Measurements from ENCODE around the gene ASB16. TPM values are rescaled to one million over a fixed set of nuclear protein-coding genes. Genes with fewer than 3 reads are reported as not detected.
A peak's percentile ranks its signal among the peaks of the same experiment; 100 is the strongest.

The ASB16 gene
- total and polyA plus RNA-seq, 4 donors, result 0.11 to 3.1 (median 1.4) TPM; not detected in 1

GRCh38 chr17:44206825-44207155 lies 36.3 kb downstream of the ASB16 start:
- no peaks in the 10 kb centered on the region for H3K27me3 ChIP-seq (ENCODE audit: control insufficient read depth, insufficient read depth, low read length)
- peaks cover 15% of the 10 kb centered on the region for H3K4me1 ChIP-seq (ENCODE audit: control insufficient read depth, insufficient read depth, low read length)
- no peak for DNase-seq (ENCODE audit: low read depth in 4 of 6, low spot score in 6 of 6)
- H3K9me3 ChIP-seq (ENCODE audit: control insufficient read depth, insufficient read depth, low read length), result no peaks in the 10 kb centered on the region
- peaks cover 59% of the 10 kb centered on the region for H3K36me3 ChIP-seq (ENCODE audit: control insufficient read depth, insufficient read depth, low read length)
- no peak overlapping the region for H3K4me3 ChIP-seq (ENCODE audit: low read depth, low read length)
- H3K27ac ChIP-seq (ENCODE audit: low read depth, low read length), result no peak overlapping the region
- 80% methylated on average over 1 of the region's 6 CpGs for WGBS (ENCODE audit: insufficient coverage)

GRCh38 chr17:44207319-44207718 lies 36.8 kb downstream of the ASB16 start:
- no peaks in the 10 kb centered on the region for H3K9me3 ChIP-seq (ENCODE audit: control insufficient read depth, insufficient read depth, low read length)
- H3K27me3 ChIP-seq (ENCODE audit: control insufficient read depth, insufficient read depth, low read length), result no peaks in the 10 kb centered on the region
- H3K4me1 ChIP-seq (ENCODE audit: control insufficient read depth, insufficient read depth, low read length), result peaks cover 15% of the 10 kb centered on the region
- no peak overlapping the region for H3K27ac ChIP-seq (ENCODE audit: low read depth, low read length)
- peaks cover 64% of the 10 kb centered on the region for H3K36me3 ChIP-seq (ENCODE audit: control insufficient read depth, insufficient read depth, low read length)
- WGBS (ENCODE audit: insufficient coverage), result 90% methylated on average over 11 of the region's 17 CpGs
- DNase-seq (ENCODE audit: low read depth in 4 of 6, low spot score in 6 of 6), result no peak
- no peak overlapping the region for H3K4me3 ChIP-seq (ENCODE audit: low read depth, low read length)

GRCh38 chr17:44207743-44208142 lies 37.2 kb downstream of the ASB16 start:
- Histone ChIP-seq H3K9me3 (ENCODE audit: control insufficient read depth, insufficient read depth, low read length) (no peaks in the 10 kb centered on the region), H3K27ac (ENCODE audit: low read depth, low read length) (no peak overlapping the region), H3K36me3 (ENCODE audit: control insufficient read depth, insufficient read depth, low read length) (peaks cover 68% of the 10 kb centered on the region), H3K4me3 (ENCODE audit: low read depth, low read length) (no peak overlapping the region), H3K4me1 (ENCODE audit: control insufficient read depth, insufficient read depth, low read length) (peaks cover 15% of the 10 kb centered on the region), H3K27me3 (ENCODE audit: control insufficient read depth, insufficient read depth, low read length) (no peaks in the 10 kb centered on the region)
- 91% methylated on average over 3 of the region's 5 CpGs for WGBS (ENCODE audit: insufficient coverage)
- no peak for DNase-seq (ENCODE audit: low read depth in 4 of 6, low spot score in 6 of 6)

- Histone ChIP-seq H3K27me3 (ENCODE audit: control insufficient read depth, insufficient read depth, low read length) (no peaks in the 10 kb centered on the region), H3K4me1 (ENCODE audit: control insufficient read depth, insufficient read depth, low read length) (peaks cover 15% of the 10 kb centered on the region), H3K36me3 (ENCODE audit: control insufficient read depth, insufficient read depth, low read length) (peaks cover 90% of the 10 kb centered on the region), H3K27ac (ENCODE audit: low read depth, low read length) (no peak overlapping the region), H3K4me3 (ENCODE audit: low read depth, low read length) (no peak overlapping the region), H3K9me3 (ENCODE audit: control insufficient read depth, insufficient read depth, low read length) (no peaks in the 10 kb centered on the region)
- WGBS (ENCODE audit: insufficient coverage), result 81% methylated on average over 11 of the region's 11 CpGs
- DNase-seq (ENCODE audit: low read depth in 4 of 6, low spot score in 6 of 6), result no peak
These were observed 39.4 kb downstream of the ASB16 start for GRCh38 chr17:44209786-44210341.

- no peaks in the 10 kb centered on the region for H3K27me3 ChIP-seq (ENCODE audit: control insufficient read depth, insufficient read depth, low read length)
- H3K9me3 ChIP-seq (ENCODE audit: control insufficient read depth, insufficient read depth, low read length), result no peaks in the 10 kb centered on the region
- H3K4me3 ChIP-seq (ENCODE audit: low read depth, low read length), result no peak overlapping the region
- WGBS (ENCODE audit: insufficient coverage), result 25% methylated on average over 61 of the region's 64 CpGs
- peak in 3 of 6 donors; percentile 43 to 89 (median 71) for DNase-seq (ENCODE audit: low read depth in 4 of 6, low spot score in 6 of 6)
- no peak overlapping the region for H3K27ac ChIP-seq (ENCODE audit: low read depth, low read length)
- H3K4me1 ChIP-seq (ENCODE audit: control insufficient read depth, insufficient read depth, low read length), result peaks cover 15% of the 10 kb centered on the region
- peaks cover 97% of the 10 kb centered on the region for H3K36me3 ChIP-seq (ENCODE audit: control insufficient read depth, insufficient read depth, low read length)
These were observed 40.1 kb downstream of the ASB16 start for GRCh38 chr17:44210342-44211192.

- no peak overlapping the region for H3K27ac ChIP-seq (ENCODE audit: low read depth, low read length)
These were observed 41.1 kb downstream of the ASB16 start for GRCh38 chr17:44211281-44212265.

GRCh38 chr17:44212507-44213402 lies 42.3 kb downstream of the ASB16 start:
- H3K27me3 ChIP-seq (ENCODE audit: control insufficient read depth, insufficient read depth, low read length), result no peaks in the 10 kb centered on the region
- DNase-seq (ENCODE audit: low read depth in 4 of 6, low spot score in 6 of 6), result no peak
- WGBS (ENCODE audit: insufficient coverage), result 70% methylated on average over 19 of the region's 31 CpGs
- no peak overlapping the region for H3K27ac ChIP-seq (ENCODE audit: low read depth, low read length)
- H3K4me1 ChIP-seq (ENCODE audit: control insufficient read depth, insufficient read depth, low read length), result peaks cover 22% of the 10 kb centered on the region
- H3K9me3 ChIP-seq (ENCODE audit: control insufficient read depth, insufficient read depth, low read length), result no peaks in the 10 kb centered on the region
- peaks cover 100% of the 10 kb centered on the region for H3K36me3 ChIP-seq (ENCODE audit: control insufficient read depth, insufficient read depth, low read length)
- H3K4me3 ChIP-seq (ENCODE audit: low read depth, low read length), result no peak overlapping the region

More at GRCh38 chr17:44211281-44212265, 41.1 kb downstream of the ASB16 start:
- no peak overlapping the region for H3K4me3 ChIP-seq (ENCODE audit: low read depth, low read length)
- H3K4me1 ChIP-seq (ENCODE audit: control insufficient read depth, insufficient read depth, low read length), result peaks cover 15% of the 10 kb centered on the region
- DNase-seq (ENCODE audit: low read depth in 4 of 6, low spot score in 6 of 6), result no peak
- H3K9me3 ChIP-seq (ENCODE audit: control insufficient read depth, insufficient read depth, low read length), result no peaks in the 10 kb centered on the region
- no peaks in the 10 kb centered on the region for H3K27me3 ChIP-seq (ENCODE audit: control insufficient read depth, insufficient read depth, low read length)
- H3K36me3 ChIP-seq (ENCODE audit: control insufficient read depth, insufficient read depth, low read length), result peaks cover 100% of the 10 kb centered on the region
- 92% methylated on average over 21 of the region's 30 CpGs for WGBS (ENCODE audit: insufficient coverage)

- H3K27ac ChIP-seq (ENCODE audit: low read depth, low read length), result no peak overlapping the region
- WGBS (ENCODE audit: insufficient coverage), result 68% methylated on average over 11 of the region's 15 CpGs
- DNase-seq (ENCODE audit: low read depth in 4 of 6, low spot score in 6 of 6), result no peak
These were observed 43.1 kb downstream of the ASB16 start for GRCh38 chr17:44213403-44214229.

More at GRCh38 chr17:44213403-44214229, 43.1 kb downstream of the ASB16 start:
- no peaks in the 10 kb centered on the region for H3K27me3 ChIP-seq (ENCODE audit: control insufficient read depth, insufficient read depth, low read length)
- H3K4me1 ChIP-seq (ENCODE audit: control insufficient read depth, insufficient read depth, low read length), result peaks cover 27% of the 10 kb centered on the region
- H3K9me3 ChIP-seq (ENCODE audit: control insufficient read depth, insufficient read depth, low read length), result no peaks in the 10 kb centered on the region
- peaks cover 96% of the 10 kb centered on the region for H3K36me3 ChIP-seq (ENCODE audit: control insufficient read depth, insufficient read depth, low read length)
- no peak overlapping the region for H3K4me3 ChIP-seq (ENCODE audit: low read depth, low read length)
